ENCODE measurements around the gene NAIF1.
"Not testable (repeated sequence)": the region's sequence is repeated elsewhere in the genome, so short reads cannot be mapped to it uniquely, and the experiment has no call there.

NAIF1 gene

DNA sequence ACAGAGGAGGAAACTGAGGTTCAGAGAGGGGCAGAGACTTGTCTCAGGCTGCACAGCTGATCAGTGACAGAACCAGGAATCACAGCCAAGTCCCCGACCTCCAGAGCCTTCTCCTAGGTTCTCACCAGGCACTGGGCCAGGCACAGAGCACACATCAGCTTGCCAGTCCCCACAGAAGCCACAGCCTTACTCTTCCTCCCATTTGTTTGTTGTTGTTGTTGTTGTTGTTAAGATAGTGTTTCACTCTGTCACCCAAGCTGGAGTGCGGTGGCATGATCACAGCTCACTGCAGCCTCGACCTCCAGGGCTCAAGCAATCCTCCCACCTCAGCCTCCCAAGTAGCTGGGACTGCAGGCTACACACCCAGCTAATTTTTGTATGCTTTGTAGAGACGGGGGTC, 41.4 kb downstream of the NAIF1 start:
- no peak for DNase-seq

DNA sequence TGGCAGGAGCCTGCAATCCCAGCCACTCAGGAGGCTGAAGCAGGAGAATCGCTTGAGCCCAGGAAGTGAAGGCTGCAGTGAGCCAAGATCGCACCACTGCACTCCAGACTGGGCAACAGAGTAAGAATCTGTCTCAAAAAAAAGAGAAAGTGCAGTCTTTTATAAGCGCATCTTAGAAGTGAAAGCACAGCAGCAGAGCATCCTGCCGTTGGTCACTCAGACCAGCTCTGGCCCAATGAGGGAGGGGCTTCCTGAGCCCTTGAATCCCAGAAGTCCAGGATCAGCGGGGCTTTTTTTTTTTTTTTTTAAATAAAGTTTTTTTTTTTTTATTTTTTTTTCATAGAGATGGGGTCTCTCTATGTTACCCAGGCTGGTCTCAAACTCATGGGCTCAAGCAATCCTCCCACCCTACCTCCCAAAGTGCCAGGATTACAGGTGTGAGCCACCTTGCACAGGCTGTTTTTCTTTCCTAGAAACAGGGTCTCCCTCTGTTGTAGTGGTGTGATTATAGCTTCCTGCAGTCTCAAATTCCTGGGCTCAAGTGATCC, 42.3 kb downstream of the NAIF1 start:
- no peak for DNase-seq

DNA sequence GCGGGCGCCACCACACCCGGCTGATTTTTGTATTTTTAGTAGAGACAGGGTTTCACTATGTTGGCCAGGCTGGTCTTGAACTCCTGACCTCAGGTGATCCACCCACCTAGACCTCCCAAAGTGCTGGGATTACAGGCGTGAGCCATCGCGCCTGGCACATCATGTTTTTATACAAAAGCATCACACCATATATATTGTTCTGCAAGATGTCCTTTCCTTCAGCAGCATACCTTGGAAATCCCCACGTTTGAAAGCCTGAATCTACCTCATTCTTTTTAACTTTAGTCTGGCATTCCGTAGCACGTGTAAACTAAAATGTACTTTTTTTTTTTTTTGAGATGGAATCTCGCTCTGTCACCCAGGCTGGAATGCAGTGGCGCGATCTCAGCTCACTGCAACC, 43.4 kb downstream of the NAIF1 start:
- not testable (repeated sequence) for DNase-seq

DNA sequence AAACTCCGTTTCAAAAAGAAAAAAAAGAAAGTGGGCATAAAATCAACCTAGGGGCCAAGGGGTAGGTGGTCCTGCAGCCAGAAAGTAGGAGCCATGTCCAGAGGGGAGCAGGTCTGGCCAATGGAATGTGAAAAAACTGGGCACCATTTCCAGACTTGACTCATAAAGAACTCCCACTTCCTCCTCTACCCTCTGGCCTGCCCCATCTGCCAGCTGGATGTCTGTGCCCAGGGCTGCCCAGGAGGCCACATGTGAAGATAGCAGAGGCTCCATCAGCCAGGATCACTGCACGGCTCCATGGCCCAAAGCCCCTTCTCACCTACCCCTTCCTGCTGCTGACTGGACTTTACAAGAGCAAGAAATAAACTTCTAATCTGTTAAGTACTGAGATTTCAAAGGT, 44.2 kb downstream of the NAIF1 start:
- DNase-seq = no peak

DNA sequence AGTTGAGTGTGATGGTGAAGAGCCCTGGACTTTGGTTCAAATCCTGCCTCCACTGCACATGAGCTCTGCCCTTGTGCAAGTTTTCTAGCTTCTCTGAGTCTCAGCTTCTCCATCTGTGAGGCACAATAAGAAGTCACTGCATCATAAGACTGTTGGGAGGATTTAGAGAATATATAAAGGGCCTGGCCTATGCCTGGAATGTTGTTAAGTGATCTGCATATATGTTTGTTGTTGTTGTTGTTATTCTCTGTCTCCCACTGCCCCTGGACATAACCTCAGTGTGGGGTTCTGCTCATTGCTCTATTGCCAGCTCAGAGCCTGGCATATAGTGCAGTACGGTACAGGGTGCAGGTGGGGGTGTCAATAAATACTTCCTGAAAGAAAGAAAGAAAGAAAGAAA, 46.0 kb downstream of the NAIF1 start:
- no peak for DNase-seq

DNA sequence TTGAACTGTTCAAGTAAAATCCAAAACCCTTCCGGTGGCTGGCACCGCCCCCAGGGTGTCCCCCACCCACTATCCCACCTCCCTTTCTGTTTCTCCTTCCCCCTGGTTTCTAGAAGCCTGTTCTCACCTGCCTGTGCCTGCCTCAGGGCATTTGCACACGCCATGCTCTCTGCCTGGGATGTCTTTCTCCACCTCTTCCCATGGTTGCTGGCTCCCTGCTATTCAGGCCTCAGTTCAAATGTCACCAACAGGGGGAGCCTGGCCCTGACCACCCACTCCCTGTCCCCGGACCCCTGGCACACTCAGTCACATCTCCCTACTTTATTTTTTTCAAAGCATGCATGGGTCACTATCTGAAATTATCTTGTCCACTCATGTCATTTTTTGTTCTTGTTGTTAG, 46.4 kb downstream of the NAIF1 start:
- no peak for DNase-seq

DNA sequence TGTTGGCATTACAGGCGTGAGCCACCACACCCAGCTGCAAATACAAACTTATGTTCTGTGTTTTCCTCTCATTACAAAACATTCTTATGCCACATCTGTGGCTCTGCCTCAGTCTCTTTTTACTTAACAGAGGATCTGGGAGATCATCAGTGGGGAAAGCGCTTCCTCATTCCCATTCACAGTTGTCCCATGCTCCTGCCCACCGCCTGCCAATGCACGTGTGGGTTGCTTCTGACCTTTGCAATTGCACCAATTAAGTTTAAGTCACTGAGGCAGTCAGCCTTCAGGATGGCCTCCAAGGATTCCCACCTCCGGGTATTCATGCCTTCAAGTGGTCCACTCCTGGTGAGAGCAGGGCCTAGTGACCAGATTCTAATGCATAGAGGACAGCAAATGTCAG, 51.4 kb downstream of the NAIF1 start:
- no peak for DNase-seq
